ENCODE results near the gene LBX2. TPM values are rescaled to one million over a fixed set of nuclear protein-coding genes. Genes with fewer than 3 reads are reported as not detected.

Gene LBX2
- polyA plus RNA-seq, 1 of the 3 experiments (the other 2 are of a cell fraction), result 0.03 TPM

DNA sequence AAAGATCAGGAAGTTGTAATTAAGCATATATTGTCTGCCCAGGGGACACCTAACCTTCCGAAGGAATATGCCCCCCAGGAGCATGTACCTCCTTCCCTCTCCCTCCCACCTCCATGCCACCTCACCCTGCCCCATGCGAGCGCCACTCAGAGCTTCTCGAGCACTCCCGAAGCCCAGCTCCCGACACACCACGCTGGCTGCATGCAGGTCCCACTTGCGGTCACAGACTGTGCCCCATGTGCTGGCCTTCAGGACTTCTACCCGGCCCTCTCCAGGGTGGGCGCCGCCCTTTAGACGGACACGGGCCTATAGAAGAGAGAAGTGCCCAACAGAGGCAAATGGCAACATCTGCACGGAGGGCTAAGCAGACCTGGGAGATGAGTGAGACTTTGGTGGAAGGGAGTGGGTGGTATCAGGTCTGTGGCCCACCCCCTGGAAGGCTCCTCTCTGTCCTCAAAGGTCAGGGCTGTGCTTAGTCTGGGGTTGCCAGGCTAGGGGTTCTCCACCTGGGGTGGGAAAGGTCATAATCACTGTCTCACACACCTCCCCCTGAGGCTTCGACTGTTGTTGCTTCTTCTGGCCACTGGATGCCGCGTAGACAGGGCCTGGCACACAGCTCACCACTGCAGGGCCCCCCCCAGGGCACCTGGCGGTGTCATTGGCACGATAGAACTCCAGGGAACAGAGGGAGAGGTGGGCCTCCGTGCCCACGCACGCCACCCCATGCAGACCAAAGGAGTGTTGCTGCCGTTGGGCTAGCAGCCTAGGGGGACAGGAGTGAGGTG, 37.0 kb upstream of the LBX2 start:
- no peak overlapping the region for H3K27ac ChIP-seq (ENCODE audit: low read depth in 2 of 2, low read length in 1 of 2)
- H3K9me3 ChIP-seq, result no peaks in the 10 kb centered on the region
- POLR2A ChIA-PET, result interaction anchor here (0.7 kb wide), 1 partner anchor 10 kb away, joined by 3 read pairs; no protein-coding TSS in a partner anchor
- no peaks in the 10 kb centered on the region for H4K20me1 ChIP-seq (ENCODE audit: insufficient read depth)
- no peaks in the 10 kb centered on the region for H3K27me3 ChIP-seq (ENCODE audit: insufficient read depth)
- peaks cover 6% of the 10 kb centered on the region; the same call in 1 of the 2 replicates for H3K79me2 ChIP-seq (ENCODE audit: insufficient read depth)
- no peak for DNase-seq
- 88% methylated on average over 21 of the region's 23 CpGs for WGBS (ENCODE audit: low lambda C conversion rate)
- TF ChIP-seq GABPA (IDR thresholded peaks at IDR 0.05; ENCODE audit: low read depth), result no peak
- TF ChIP-seq, protein P1, sequence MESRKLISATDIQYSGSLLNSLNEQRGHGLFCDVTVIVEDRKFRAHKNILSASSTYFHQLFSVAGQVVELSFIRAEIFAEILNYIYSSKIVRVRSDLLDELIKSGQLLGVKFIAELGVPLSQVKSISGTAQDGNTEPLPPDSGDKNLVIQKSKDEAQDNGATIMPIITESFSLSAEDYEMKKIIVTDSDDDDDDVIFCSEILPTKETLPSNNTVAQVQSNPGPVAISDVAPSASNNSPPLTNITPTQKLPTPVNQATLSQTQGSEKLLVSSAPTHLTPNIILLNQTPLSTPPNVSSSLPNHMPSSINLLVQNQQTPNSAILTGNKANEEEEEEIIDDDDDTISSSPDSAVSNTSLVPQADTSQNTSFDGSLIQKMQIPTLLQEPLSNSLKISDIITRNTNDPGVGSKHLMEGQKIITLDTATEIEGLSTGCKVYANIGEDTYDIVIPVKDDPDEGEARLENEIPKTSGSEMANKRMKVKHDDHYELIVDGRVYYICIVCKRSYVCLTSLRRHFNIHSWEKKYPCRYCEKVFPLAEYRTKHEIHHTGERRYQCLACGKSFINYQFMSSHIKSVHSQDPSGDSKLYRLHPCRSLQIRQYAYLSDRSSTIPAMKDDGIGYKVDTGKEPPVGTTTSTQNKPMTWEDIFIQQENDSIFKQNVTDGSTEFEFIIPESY (IDR thresholded peaks at IDR 0.05; ENCODE audit: borderline replicate concordance, low read depth), result no peak
- TF ChIP-seq, protein P2, sequence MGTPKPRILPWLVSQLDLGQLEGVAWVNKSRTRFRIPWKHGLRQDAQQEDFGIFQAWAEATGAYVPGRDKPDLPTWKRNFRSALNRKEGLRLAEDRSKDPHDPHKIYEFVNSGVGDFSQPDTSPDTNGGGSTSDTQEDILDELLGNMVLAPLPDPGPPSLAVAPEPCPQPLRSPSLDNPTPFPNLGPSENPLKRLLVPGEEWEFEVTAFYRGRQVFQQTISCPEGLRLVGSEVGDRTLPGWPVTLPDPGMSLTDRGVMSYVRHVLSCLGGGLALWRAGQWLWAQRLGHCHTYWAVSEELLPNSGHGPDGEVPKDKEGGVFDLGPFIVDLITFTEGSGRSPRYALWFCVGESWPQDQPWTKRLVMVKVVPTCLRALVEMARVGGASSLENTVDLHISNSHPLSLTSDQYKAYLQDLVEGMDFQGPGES (IDR thresholded peaks at IDR 0.05; ENCODE audit: low read depth, low read length), result no peak
- no peak for TF ChIP-seq FOSL2 (IDR thresholded peaks at IDR 0.05; ENCODE audit: borderline replicate concordance, low read depth)
- H3K9me2 ChIP-seq, result no peaks in the 10 kb centered on the region
- CTCF ChIA-PET, result interaction anchor here (2.1 to 7.8 kb wide), 2 partner anchors 30 to 54 kb away, joined by 7 to 102 read pairs; partner anchors contain the start of genes CCDC142, PCGF1 and TTC31
- H3K4me2 ChIP-seq, result no peak overlapping the region
- no peak overlapping the region for H3K4me3 ChIP-seq (ENCODE audit: low read depth in 2 of 2, low read length in 1 of 2)
- H3K4me1 ChIP-seq (ENCODE audit: control insufficient read depth in 1 of 2, insufficient read depth in 2 of 2, low read depth in 1 of 2, low read length in 1 of 2), result peaks cover 2 to 5% of the 10 kb centered on the region in 2 experiments; a peak in 3 of 4 replicates
- H2AFZ ChIP-seq (ENCODE audit: low read depth), result no peak overlapping the region
- no peak overlapping the region for H3K9ac ChIP-seq
- peaks cover 18% of the 10 kb centered on the region for H3F3A ChIP-seq (replicated peaks; ENCODE audit: insufficient read depth)
- H3K36me3 ChIP-seq (replicated peaks in 1 of 2; ENCODE audit: control insufficient read depth in 1 of 2, insufficient read depth in 2 of 2, low read length in 1 of 2), result peaks cover 10 to 26% of the 10 kb centered on the region in 2 experiments

DNA sequence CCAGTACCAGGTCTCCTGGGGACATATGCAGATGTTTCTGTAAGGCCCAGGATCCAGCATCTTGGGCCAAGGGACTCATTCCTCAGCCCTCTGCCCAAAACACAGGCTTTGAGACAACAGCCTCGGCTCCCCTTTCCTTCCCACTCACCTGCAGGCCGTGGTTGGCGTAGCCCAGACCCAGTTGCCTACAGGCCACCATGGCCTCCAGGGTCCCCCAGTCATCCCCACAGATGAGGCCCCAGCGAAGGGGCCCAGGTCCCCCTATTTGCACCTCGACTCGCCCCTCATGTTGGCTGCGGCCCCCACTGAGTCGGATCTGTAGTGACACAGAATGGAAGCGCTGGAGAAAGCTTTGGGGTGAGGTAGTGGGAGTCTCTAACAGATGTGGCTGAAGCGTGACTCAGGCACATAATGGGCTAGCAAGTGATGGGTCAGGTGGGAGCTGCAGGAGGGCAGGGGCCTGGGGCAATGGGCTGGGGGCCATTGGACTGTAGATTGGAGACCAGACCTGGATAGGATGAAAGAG, 36.1 kb upstream of the LBX2 start:
- CTCF ChIA-PET, result interaction anchor here (2.1 to 7.8 kb wide), 3 partner anchors 29 to 53 kb away, joined by 7 to 102 read pairs (median 71); partner anchors contain the start of genes CCDC142, PCGF1 and TTC31
- Histone ChIP-seq H3K4me1 (ENCODE audit: control insufficient read depth in 1 of 2, insufficient read depth in 2 of 2, low read depth in 1 of 2, low read length in 1 of 2) (peaks cover 8 to 12% of the 10 kb centered on the region in 2 experiments; a peak in 3 of 4 replicates), H3K79me2 (ENCODE audit: insufficient read depth) (peaks cover 14% of the 10 kb centered on the region), H2AFZ (ENCODE audit: low read depth) (no peak overlapping the region), H3K9me2 (no peaks in the 10 kb centered on the region), H3K9ac (no peak overlapping the region), H3K9me3 (no peaks in the 10 kb centered on the region), H3K4me2 (no peak overlapping the region), H3K27ac (ENCODE audit: low read depth in 2 of 2, low read length in 1 of 2) (no peak overlapping the region), H4K20me1 (ENCODE audit: insufficient read depth) (no peaks in the 10 kb centered on the region), H3F3A (replicated peaks; ENCODE audit: insufficient read depth) (peaks cover 18% of the 10 kb centered on the region), H3K4me3 (ENCODE audit: low read depth in 2 of 2, low read length in 1 of 2) (no peak overlapping the region), H3K27me3 (ENCODE audit: insufficient read depth) (no peaks in the 10 kb centered on the region), H3K36me3 (replicated peaks in 1 of 2; ENCODE audit: control insufficient read depth in 1 of 2, insufficient read depth in 2 of 2, low read length in 1 of 2) (peaks cover 10 to 25% of the 10 kb centered on the region in 2 experiments)
- POLR2A ChIA-PET, result interaction anchor here (0.7 kb wide), 1 partner anchor 9 kb away, joined by 3 read pairs; no protein-coding TSS in a partner anchor
- no peak for DNase-seq
- 88% methylated on average over 8 of the region's 10 CpGs for WGBS (ENCODE audit: low lambda C conversion rate)
- TF ChIP-seq, protein P3, sequence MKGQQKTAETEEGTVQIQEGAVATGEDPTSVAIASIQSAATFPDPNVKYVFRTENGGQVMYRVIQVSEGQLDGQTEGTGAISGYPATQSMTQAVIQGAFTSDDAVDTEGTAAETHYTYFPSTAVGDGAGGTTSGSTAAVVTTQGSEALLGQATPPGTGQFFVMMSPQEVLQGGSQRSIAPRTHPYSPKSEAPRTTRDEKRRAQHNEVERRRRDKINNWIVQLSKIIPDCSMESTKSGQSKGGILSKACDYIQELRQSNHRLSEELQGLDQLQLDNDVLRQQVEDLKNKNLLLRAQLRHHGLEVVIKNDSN (IDR thresholded peaks at IDR 0.05; ENCODE audit: borderline replicate concordance, low read depth), result no peak
- TF ChIP-seq TCF12 (IDR thresholded peaks at IDR 0.05) (no peak), MXI1 (IDR thresholded peaks at IDR 0.05; ENCODE audit: low read depth, low read length) (no peak), GABPA (IDR thresholded peaks at IDR 0.05; ENCODE audit: low read depth) (no peak), CHD2 (IDR thresholded peaks at IDR 0.05; ENCODE audit: low read length, partially characterized antibody) (no peak), SIN3A (IDR thresholded peaks at IDR 0.05; ENCODE audit: borderline replicate concordance, low read depth, low read length) (no peak), RFX5 (IDR thresholded peaks at IDR 0.05; ENCODE audit: low read length) (no peak), RCOR1 (IDR thresholded peaks at IDR 0.05; ENCODE audit: low read length) (no peak), MEF2A (IDR thresholded peaks at IDR 0.05; ENCODE audit: borderline replicate concordance, low read depth) (no peak)
- TF ChIP-seq, protein P4, sequence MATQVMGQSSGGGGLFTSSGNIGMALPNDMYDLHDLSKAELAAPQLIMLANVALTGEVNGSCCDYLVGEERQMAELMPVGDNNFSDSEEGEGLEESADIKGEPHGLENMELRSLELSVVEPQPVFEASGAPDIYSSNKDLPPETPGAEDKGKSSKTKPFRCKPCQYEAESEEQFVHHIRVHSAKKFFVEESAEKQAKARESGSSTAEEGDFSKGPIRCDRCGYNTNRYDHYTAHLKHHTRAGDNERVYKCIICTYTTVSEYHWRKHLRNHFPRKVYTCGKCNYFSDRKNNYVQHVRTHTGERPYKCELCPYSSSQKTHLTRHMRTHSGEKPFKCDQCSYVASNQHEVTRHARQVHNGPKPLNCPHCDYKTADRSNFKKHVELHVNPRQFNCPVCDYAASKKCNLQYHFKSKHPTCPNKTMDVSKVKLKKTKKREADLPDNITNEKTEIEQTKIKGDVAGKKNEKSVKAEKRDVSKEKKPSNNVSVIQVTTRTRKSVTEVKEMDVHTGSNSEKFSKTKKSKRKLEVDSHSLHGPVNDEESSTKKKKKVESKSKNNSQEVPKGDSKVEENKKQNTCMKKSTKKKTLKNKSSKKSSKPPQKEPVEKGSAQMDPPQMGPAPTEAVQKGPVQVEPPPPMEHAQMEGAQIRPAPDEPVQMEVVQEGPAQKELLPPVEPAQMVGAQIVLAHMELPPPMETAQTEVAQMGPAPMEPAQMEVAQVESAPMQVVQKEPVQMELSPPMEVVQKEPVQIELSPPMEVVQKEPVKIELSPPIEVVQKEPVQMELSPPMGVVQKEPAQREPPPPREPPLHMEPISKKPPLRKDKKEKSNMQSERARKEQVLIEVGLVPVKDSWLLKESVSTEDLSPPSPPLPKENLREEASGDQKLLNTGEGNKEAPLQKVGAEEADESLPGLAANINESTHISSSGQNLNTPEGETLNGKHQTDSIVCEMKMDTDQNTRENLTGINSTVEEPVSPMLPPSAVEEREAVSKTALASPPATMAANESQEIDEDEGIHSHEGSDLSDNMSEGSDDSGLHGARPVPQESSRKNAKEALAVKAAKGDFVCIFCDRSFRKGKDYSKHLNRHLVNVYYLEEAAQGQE (IDR thresholded peaks at IDR 0.05; ENCODE audit: low read depth, low read length), result no peak
- TF ChIP-seq, protein P1 (IDR thresholded peaks at IDR 0.05; ENCODE audit: borderline replicate concordance, low read depth), result no peak
